Coronary artery (tissue), 2 donors: ENCODE results near the gene PRKACG.

ENCODE experiments used
- DNase-seq: peaks from one replicate; pipeline ENCODE4 v3.0.0-alpha.2; 2017; ENCODE audit warnings: low spot score
- H3K27ac ChIP-seq, 2 donors: fragments of 200-600 bp; sonication (generic); one replicate each; pipeline ENCODE4 v1.5.1; 2016 to 2019
- H3K4me3 ChIP-seq: fragments of 200-600 bp; sonication (generic); 2 replicates; pipeline ENCODE4 v1.5.1; 2016; ENCODE audit warnings: mild to moderate bottlenecking, moderate library complexity
- TF ChIP-seq, protein P1 (sequence below): fragments of 200-600 bp; sonication (generic); IDR thresholded peaks from one replicate; pipeline ENCODE4 v1.5.1; 2019; ENCODE audit warnings: antibody characterized with exemption

The PRKACG gene

DNA sequence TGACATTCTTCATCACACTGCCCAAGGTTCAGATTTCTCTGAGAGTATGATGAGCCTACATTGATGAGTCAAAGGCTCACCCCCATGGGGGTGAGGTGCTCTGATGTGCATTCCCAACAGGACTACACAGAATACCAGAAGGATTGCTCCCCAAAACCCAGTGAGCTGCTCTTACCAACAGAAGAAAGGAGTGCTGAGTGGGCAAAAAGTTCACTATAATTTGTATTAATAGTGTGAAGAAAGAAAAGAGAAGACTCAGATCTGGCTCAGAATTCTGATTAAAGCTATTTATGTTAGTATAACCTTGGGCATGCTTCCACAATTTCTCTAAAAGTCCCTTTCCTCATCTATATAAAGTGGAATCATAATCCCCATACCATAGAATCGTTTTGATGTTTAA is 46.1 kb downstream of the PRKACG start:
- DNase-seq = no peak
- TF ChIP-seq, protein P1, sequence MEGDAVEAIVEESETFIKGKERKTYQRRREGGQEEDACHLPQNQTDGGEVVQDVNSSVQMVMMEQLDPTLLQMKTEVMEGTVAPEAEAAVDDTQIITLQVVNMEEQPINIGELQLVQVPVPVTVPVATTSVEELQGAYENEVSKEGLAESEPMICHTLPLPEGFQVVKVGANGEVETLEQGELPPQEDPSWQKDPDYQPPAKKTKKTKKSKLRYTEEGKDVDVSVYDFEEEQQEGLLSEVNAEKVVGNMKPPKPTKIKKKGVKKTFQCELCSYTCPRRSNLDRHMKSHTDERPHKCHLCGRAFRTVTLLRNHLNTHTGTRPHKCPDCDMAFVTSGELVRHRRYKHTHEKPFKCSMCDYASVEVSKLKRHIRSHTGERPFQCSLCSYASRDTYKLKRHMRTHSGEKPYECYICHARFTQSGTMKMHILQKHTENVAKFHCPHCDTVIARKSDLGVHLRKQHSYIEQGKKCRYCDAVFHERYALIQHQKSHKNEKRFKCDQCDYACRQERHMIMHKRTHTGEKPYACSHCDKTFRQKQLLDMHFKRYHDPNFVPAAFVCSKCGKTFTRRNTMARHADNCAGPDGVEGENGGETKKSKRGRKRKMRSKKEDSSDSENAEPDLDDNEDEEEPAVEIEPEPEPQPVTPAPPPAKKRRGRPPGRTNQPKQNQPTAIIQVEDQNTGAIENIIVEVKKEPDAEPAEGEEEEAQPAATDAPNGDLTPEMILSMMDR = no peak
- Histone ChIP-seq H3K27ac (no peak overlapping the region), H3K4me3 (no peak overlapping the region)

DNA sequence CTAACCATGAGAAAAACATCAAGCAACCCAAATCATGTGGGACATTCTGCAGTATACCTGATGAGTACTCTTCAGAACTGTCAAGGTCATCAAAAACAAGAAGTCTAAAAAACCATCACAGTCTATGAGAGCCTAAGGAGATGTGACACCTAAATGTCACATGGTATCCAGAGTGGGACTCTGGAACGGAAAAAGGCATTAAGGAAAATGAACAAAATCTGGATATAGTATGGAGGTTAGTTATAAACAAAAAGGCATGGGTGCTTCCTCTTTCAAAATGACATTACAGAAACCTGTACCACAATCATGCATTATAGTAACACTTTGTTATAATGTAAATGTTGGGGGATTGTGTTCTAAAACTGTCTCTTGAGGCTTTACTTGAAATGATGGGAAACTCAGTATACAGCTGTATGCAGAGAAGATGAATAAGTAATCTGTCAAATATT is 47.4 kb downstream of the PRKACG start:
- TF ChIP-seq, protein P1 = no peak
- Histone ChIP-seq H3K4me3 (no peak overlapping the region), H3K27ac (no peak overlapping the region)
- DNase-seq = no peak

DNA sequence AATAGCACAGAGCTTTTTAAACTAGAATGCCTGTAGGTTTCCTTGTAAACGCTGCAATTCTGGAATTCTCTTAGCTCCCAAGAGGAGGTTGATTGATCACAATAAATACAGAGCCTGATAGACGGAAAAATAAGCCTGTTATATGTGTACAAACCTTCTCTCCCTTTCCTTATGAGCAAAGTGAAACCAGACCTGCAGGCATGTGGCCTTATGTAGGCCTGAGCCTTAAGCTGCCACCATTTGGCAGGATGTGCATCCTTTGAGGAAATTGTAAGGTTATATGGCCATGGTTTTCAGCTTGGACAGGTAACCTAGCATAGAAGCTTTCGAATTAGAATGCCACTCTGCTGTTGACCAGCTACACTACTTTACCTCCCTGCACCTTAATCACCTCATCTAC is 49.1 kb downstream of the PRKACG start:
- no peak for DNase-seq
- Histone ChIP-seq H3K27ac (no peak overlapping the region), H3K4me3 (no peak overlapping the region)
- TF ChIP-seq, protein P1 = no peak

DNA sequence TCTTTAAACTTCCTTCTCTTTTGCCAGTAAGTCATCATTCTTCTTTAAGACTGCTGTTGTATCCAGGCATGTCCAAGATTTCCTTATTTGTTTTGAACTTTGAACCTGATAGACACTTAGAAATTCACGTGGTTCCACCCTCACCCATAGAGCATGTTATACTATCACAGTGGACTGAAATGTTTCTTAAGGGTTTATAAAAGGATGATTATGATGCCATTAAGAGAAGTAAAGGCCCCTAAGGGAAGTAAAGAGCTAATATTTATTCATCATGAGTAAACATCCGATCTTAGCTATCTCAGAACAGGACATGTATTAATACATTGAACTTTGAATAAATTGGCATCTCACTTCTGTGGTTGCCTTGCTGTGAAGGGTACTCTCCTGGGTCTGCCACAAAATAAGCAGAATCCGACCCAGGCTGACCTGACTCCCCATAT is 49.8 kb downstream of the PRKACG start:
- TF ChIP-seq, protein P1 = no peak
- Histone ChIP-seq H3K27ac (no peak overlapping the region), H3K4me3 (no peak overlapping the region)
- DNase-seq = no peak

DNA sequence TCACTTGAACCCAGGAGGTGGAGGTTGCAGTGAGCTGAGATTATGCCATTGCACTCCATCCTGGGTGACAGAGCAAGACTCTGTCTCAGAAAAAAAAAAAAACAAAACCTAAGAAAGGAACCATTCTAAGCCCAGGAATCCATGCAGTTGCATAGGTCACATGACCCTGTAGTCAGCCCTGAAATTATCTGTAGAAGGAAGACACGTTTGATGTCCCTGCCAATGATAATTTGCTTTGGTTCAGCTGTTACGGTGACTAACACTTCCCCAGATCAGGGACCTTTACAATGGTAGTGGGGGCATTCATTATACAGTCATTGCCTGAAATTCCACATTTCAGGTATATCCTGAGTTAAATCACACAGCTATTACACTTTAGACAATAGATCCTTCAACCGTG is 50.5 kb downstream of the PRKACG start:
- TF ChIP-seq, protein P1 = no peak
- Histone ChIP-seq H3K4me3 (no peak overlapping the region), H3K27ac (no peak overlapping the region)
- no peak for DNase-seq
